Measurements from ENCODE around the gene CDH11.
A peak's percentile ranks its signal among the peaks of the same experiment; 100 is the strongest.

CDH11 gene

DNA sequence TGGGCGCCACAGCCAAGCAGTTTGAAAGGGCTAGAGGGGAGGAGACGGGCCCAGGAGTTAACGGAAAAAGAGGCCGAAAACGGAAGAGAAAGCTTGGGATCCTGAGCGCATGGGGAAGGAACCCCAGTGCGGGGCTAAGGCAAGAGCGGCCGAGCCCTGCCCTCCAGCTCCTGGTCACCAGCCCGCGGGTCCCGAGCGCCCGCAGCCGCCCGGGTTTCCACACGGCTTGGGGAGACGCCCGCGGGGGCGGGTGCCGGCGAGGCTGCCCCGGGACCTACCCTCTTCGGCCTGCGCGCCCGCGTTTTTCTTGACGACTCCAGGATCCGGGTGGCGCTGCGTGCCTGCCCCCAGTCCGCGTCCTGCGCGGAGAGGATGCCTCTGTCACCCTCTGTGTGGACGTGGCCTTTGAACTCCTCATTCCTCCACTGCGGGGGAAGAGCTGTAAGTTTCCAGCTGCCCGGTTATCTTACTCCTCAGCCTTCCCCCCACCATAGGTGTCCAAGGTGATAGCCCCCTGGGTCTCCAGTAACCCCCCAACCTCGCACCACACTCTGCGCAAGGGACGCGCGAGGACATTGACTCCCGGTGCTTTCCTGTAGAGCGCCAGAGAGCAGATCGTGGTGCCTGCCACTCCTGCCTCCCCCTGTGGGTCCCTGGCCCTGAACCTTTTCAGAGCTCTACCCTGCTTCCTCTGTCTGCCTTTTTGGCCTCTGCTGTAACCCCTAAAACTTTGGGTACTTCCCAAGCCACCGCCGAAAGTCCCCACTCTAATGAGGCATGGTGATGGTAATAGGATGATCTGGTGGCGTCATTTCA lies 1.7 kb upstream of the CDH11 start:
- Histone ChIP-seq H3K27ac (ENCODE audit: low read length) (no peak overlapping the region), H3K9me2 (replicated peaks; ENCODE audit: insufficient read depth, low read length) (no peaks in the 10 kb centered on the region), H3K27me3 (replicated peaks; ENCODE audit: insufficient read depth, low read length) (no peaks in the 10 kb centered on the region), H3K79me2 (ENCODE audit: low read length) (no peaks in the 10 kb centered on the region), H4K20me1 (ENCODE audit: insufficient read depth, low read length) (no peaks in the 10 kb centered on the region), H3K4me1 (ENCODE audit: low read length) (no peaks in the 10 kb centered on the region), H3K36me3 (replicated peaks; ENCODE audit: insufficient read depth, low read length) (no peaks in the 10 kb centered on the region), H3K4me3 (ENCODE audit: low read length) (peak overlapping the region; percentile 11; the same call in 1 of the 2 replicates), H3K4me2 (ENCODE audit: low read depth, low read length) (peak overlapping the region; percentile 15; the same call in 1 of the 2 replicates), H3F3A (ENCODE audit: insufficient read depth, low read length) (no peaks in the 10 kb centered on the region), H2AFZ (ENCODE audit: low read length) (0 out of 2 replicates have a peak overlapping the region, but pooled peaks have one; percentile 9), H3K9me3 (replicated peaks; ENCODE audit: insufficient read depth, low read length) (no peaks in the 10 kb centered on the region), H3K9ac (ENCODE audit: low read length) (no peak overlapping the region)
- TF ChIP-seq, protein P1, sequence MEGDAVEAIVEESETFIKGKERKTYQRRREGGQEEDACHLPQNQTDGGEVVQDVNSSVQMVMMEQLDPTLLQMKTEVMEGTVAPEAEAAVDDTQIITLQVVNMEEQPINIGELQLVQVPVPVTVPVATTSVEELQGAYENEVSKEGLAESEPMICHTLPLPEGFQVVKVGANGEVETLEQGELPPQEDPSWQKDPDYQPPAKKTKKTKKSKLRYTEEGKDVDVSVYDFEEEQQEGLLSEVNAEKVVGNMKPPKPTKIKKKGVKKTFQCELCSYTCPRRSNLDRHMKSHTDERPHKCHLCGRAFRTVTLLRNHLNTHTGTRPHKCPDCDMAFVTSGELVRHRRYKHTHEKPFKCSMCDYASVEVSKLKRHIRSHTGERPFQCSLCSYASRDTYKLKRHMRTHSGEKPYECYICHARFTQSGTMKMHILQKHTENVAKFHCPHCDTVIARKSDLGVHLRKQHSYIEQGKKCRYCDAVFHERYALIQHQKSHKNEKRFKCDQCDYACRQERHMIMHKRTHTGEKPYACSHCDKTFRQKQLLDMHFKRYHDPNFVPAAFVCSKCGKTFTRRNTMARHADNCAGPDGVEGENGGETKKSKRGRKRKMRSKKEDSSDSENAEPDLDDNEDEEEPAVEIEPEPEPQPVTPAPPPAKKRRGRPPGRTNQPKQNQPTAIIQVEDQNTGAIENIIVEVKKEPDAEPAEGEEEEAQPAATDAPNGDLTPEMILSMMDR (IDR thresholded peaks at IDR 0.05; ENCODE audit: low read length), result no peak
- no peak for TF ChIP-seq EZH2phosphoT487 (IDR thresholded peaks at IDR 0.05; ENCODE audit: low read length)
- TF ChIP-seq EZH2 (optimal IDR thresholded peaks at IDR 0.05; ENCODE audit: low read depth, low read length), result no peak
- DNase-seq, result no peak

DNA sequence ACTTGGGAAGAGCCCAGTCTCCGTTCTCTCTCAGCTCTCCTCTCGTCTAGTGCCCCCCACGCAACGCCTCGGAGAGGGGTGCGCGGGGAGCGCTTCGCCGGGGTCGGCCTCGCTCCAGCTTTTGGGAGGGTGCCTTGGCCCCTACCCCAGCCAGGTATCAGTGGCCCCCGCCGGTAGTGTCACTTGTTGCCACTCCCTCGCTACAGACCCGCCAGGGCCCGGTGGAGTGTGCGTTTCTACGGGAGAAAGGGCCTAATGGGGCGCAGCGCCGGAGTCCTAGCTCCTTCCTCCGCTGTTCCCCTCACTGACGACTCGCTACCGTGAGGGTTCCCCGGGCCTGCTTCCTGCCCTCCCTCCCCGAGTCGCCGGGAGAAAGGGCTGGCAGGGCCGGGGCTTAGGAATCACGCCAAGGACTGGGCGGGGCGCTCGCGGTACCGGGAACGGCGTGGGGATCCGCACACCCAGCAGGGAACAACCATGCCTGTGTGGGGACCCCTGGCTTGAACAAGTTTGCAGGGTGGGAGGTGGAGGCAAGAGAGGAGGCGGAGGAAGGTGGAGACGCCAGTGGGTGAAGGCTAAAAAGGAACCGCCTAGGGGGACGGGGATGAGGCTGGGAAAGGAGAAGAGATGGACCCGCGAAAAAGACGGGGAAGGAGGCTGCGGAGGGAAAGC lies 997 bp upstream of the CDH11 start:
- H3K4me2 ChIP-seq (ENCODE audit: low read depth, low read length), result peak overlapping the region; percentile 15; the same call in 1 of the 2 replicates
- no peak overlapping the region for H3K27ac ChIP-seq (ENCODE audit: low read length)

DNA sequence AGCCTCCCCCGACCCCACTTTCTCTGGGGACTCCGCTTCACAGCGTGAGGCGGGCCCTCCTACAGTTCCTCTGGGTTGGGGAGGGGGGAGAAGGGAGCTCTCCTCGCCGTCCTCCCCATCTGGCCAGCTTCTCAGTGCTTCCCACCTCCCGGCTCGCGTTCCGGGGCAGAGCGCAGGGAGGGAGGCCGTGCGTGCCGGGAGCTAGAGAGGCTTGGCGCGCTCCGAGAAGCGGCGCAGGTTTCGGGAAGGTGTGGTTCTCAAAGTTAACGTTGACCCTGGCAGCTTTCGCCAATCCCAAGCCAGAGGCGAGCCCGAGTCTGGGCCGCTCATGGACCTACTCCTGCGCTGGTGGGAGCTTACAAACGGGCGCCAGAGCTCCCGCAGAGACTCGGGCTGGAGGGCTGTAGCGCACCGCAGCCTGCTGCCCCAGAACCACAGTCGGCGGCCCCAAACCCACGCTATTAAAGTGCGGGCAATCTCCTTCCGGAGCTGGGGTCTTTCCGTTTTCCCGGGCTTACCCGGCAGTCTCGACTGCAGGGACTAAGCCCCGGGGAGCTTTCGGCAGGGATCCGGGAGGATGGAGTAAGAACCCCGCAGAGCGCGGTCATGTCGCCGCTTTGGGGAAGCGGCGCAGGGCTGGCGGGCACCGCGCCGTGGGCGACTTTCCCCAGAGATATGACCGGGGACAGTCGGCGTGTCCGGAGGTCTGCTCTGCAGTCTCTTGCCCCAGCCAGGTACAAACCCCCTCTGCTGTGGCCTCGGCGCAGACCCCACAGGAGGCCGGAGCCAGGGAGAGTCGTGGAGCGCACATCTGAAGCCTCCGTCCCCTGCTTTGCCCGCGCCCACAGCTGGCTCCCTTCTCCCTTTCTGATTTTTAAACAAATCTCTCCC lies 787 bp downstream of the CDH11 start:
- TF ChIP-seq EZH2 (optimal IDR thresholded peaks at IDR 0.05; ENCODE audit: low read depth, low read length) (no peak), EZH2phosphoT487 (IDR thresholded peaks at IDR 0.05; ENCODE audit: low read length) (no peak)
- TF ChIP-seq, protein P1 (IDR thresholded peaks at IDR 0.05; ENCODE audit: low read length), result no peak
- Histone ChIP-seq H3K27me3 (replicated peaks; ENCODE audit: insufficient read depth, low read length) (no peaks in the 10 kb centered on the region), H2AFZ (ENCODE audit: low read length) (no peak overlapping the region), H3K9me2 (replicated peaks; ENCODE audit: insufficient read depth, low read length) (no peaks in the 10 kb centered on the region), H3K4me1 (ENCODE audit: low read length) (no peaks in the 10 kb centered on the region), H4K20me1 (ENCODE audit: insufficient read depth, low read length) (no peaks in the 10 kb centered on the region), H3K27ac (ENCODE audit: low read length) (no peak overlapping the region), H3K4me2 (ENCODE audit: low read depth, low read length) (peak overlapping the region; percentile 14; the same call in 1 of the 2 replicates), H3F3A (ENCODE audit: insufficient read depth, low read length) (no peaks in the 10 kb centered on the region), H3K9me3 (replicated peaks; ENCODE audit: insufficient read depth, low read length) (no peaks in the 10 kb centered on the region), H3K9ac (ENCODE audit: low read length) (no peak overlapping the region), H3K4me3 (ENCODE audit: low read length) (no peak overlapping the region), H3K36me3 (replicated peaks; ENCODE audit: insufficient read depth, low read length) (no peaks in the 10 kb centered on the region), H3K79me2 (ENCODE audit: low read length) (no peaks in the 10 kb centered on the region)
- DNase-seq, result no peak

More for the DNA sequence above, 997 bp upstream of the CDH11 start:
- peak overlapping the region; percentile 9; the same call in 1 of the 2 replicates for H2AFZ ChIP-seq (ENCODE audit: low read length)
- H3K9me2 ChIP-seq (replicated peaks; ENCODE audit: insufficient read depth, low read length), result no peaks in the 10 kb centered on the region
- H3K36me3 ChIP-seq (replicated peaks; ENCODE audit: insufficient read depth, low read length), result no peaks in the 10 kb centered on the region
- H3F3A ChIP-seq (ENCODE audit: insufficient read depth, low read length), result no peaks in the 10 kb centered on the region
- no peak for DNase-seq
- no peaks in the 10 kb centered on the region for H3K79me2 ChIP-seq (ENCODE audit: low read length)
- H3K4me3 ChIP-seq (ENCODE audit: low read length), result peak overlapping the region; percentile 11; the same call in 1 of the 2 replicates
- H3K9ac ChIP-seq (ENCODE audit: low read length), result no peak overlapping the region
- no peaks in the 10 kb centered on the region for H3K27me3 ChIP-seq (replicated peaks; ENCODE audit: insufficient read depth, low read length)
- TF ChIP-seq, protein P1 (IDR thresholded peaks at IDR 0.05; ENCODE audit: low read length), result no peak
- TF ChIP-seq EZH2phosphoT487 (IDR thresholded peaks at IDR 0.05; ENCODE audit: low read length), result no peak
- no peak for TF ChIP-seq EZH2 (optimal IDR thresholded peaks at IDR 0.05; ENCODE audit: low read depth, low read length)
- no peaks in the 10 kb centered on the region for H4K20me1 ChIP-seq (ENCODE audit: insufficient read depth, low read length)
- H3K9me3 ChIP-seq (replicated peaks; ENCODE audit: insufficient read depth, low read length), result no peaks in the 10 kb centered on the region
- H3K4me1 ChIP-seq (ENCODE audit: low read length), result no peaks in the 10 kb centered on the region
